ENCODE measurements around the gene KCNB1.

DNA sequence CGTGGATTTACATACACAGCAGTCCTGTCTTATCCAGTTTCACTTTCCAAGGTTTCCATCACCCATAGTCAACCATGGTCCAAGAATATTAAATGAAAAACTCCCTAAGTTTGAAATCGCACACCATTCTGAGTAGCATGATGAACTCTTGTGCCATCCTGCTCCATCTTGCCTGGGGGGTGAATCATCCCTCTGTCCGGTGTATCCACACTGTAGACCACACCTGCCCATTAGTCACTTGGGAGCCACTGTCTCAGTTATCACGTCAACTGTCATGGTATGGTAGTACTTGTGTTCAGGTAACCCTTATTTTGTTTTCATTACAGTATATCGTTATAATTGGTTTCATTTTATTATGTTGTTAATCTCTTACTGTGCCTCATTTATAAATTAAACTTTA is 47.0 kb upstream of the KCNB1 start:
- TF ChIP-seq, protein P1, sequence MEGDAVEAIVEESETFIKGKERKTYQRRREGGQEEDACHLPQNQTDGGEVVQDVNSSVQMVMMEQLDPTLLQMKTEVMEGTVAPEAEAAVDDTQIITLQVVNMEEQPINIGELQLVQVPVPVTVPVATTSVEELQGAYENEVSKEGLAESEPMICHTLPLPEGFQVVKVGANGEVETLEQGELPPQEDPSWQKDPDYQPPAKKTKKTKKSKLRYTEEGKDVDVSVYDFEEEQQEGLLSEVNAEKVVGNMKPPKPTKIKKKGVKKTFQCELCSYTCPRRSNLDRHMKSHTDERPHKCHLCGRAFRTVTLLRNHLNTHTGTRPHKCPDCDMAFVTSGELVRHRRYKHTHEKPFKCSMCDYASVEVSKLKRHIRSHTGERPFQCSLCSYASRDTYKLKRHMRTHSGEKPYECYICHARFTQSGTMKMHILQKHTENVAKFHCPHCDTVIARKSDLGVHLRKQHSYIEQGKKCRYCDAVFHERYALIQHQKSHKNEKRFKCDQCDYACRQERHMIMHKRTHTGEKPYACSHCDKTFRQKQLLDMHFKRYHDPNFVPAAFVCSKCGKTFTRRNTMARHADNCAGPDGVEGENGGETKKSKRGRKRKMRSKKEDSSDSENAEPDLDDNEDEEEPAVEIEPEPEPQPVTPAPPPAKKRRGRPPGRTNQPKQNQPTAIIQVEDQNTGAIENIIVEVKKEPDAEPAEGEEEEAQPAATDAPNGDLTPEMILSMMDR (IDR thresholded peaks at IDR 0.05): no peak
- no peak for TF ChIP-seq ZFX (IDR thresholded peaks at IDR 0.05; ENCODE audit: borderline replicate concordance)

All from 22Rv1 (cell line).